Epithelial cell of prostate (primary cell): ENCODE data around the gene MAP3K13.

Source experiments
- DNase-seq: peaks from one replicate; pipeline ENCODE4 v3.0.0-alpha.2; 2011; ENCODE audit warnings: low read depth, low spot score
- H3K27ac ChIP-seq: fragments of 450-650 bp; 2 replicates; pipeline ENCODE4 v1.5.1; 2017; ENCODE audit warnings: mild to moderate bottlenecking

MAP3K13 gene

GRCh38 chr3:185498503-185499396 is 135.8 kb downstream of the MAP3K13 start, which contains the start of gene TMEM41A:
TSS of gene TMEM41A (minus strand) at chr3:185499035. CDS start at chr3:185498961, 74 bp downstream.
- H3K27ac ChIP-seq: peak within 1 kb of the TSS; percentile 80
- DNase-seq: peak; percentile 61

- peak overlapping the region; percentile 33 for H3K27ac ChIP-seq
- DNase-seq: no peak
Observed at GRCh38 chr3:185502987-185503386, 140.1 kb downstream of the MAP3K13 start.

- peak overlapping the region; percentile 33 for H3K27ac ChIP-seq
- DNase-seq: no peak
Observed at GRCh38 chr3:185503521-185503920, 140.6 kb downstream of the MAP3K13 start.

GRCh38 chr3:185504636-185505035 is 141.7 kb downstream of the MAP3K13 start:
- no peak for DNase-seq
- H3K27ac ChIP-seq: peak overlapping the region; percentile 33

GRCh38 chr3:185507883-185508282 is 144.9 kb downstream of the MAP3K13 start:
- no peak for DNase-seq
- no peak overlapping the region for H3K27ac ChIP-seq

GRCh38 chr3:185508335-185508991 is 145.5 kb downstream of the MAP3K13 start:
- no peak overlapping the region for H3K27ac ChIP-seq
- DNase-seq: no peak

- no peak for DNase-seq
- no peak overlapping the region for H3K27ac ChIP-seq
Observed at GRCh38 chr3:185511711-185512110, 148.8 kb downstream of the MAP3K13 start.

GRCh38 chr3:185517387-185518130 is 154.6 kb downstream of the MAP3K13 start:
- no peak for DNase-seq
- H3K27ac ChIP-seq: no peak overlapping the region

- DNase-seq: no peak
- no peak overlapping the region for H3K27ac ChIP-seq
Observed at GRCh38 chr3:185519021-185519420, 156.1 kb downstream of the MAP3K13 start.

- no peak overlapping the region for H3K27ac ChIP-seq
- DNase-seq: no peak
Observed at GRCh38 chr3:185521349-185522138, 158.6 kb downstream of the MAP3K13 start.

- no peak overlapping the region for H3K27ac ChIP-seq
- no peak for DNase-seq
Observed at GRCh38 chr3:185526349-185526951, 163.5 kb downstream of the MAP3K13 start.

- no peak overlapping the region for H3K27ac ChIP-seq
- no peak for DNase-seq
Observed at GRCh38 chr3:185527364-185527763, 164.4 kb downstream of the MAP3K13 start.

GRCh38 chr3:185528532-185528931 is 165.6 kb downstream of the MAP3K13 start:
- DNase-seq: no peak
- no peak overlapping the region for H3K27ac ChIP-seq

- H3K27ac ChIP-seq: no peak overlapping the region
- DNase-seq: no peak
Observed at GRCh38 chr3:185530856-185531255, 167.9 kb downstream of the MAP3K13 start.

GRCh38 chr3:185532901-185533300 is 170.0 kb downstream of the MAP3K13 start:
- no peak overlapping the region for H3K27ac ChIP-seq
- DNase-seq: no peak

- DNase-seq: no peak
- no peak overlapping the region for H3K27ac ChIP-seq
Observed at GRCh38 chr3:185534511-185534910, 171.6 kb downstream of the MAP3K13 start.

GRCh38 chr3:185537369-185537970 is 174.5 kb downstream of the MAP3K13 start:
- H3K27ac ChIP-seq: peak overlapping the region; percentile 93
- DNase-seq: peak; percentile 99
